ENCODE measurements around the gene SPG21.
"Not testable (repeated sequence)": the region's sequence is repeated elsewhere in the genome, so short reads cannot be mapped to it uniquely, and the experiment has no call there.

- not testable (repeated sequence) for TF ChIP-seq CTCF, POLR2A (IDR thresholded peaks at IDR 0.05)
These were observed 21.5 kb upstream of the SPG21 start for GRCh38 chr15:65011198-65011597.
